Coronary artery (tissue), 2 donors: ENCODE data around the gene HIP1.
"Not testable (repeated sequence)": the region's sequence is repeated elsewhere in the genome, so short reads cannot be mapped to it uniquely, and the experiment has no call there.

Source experiments
- DNase-seq: peaks from one replicate; pipeline ENCODE4 v3.0.0-alpha.2; 2017; ENCODE audit warnings: low spot score
- H3K27ac ChIP-seq, 2 donors: fragments of 200-600 bp; sonication (generic); one replicate each; pipeline ENCODE4 v1.5.1; 2016 to 2019
- H3K4me3 ChIP-seq: fragments of 200-600 bp; sonication (generic); 2 replicates; pipeline ENCODE4 v1.5.1; 2016; ENCODE audit warnings: mild to moderate bottlenecking, moderate library complexity
- CTCF ChIP-seq: fragments of 200-600 bp; sonication (generic); IDR thresholded peaks from one replicate; pipeline ENCODE4 v1.5.1; 2019; ENCODE audit warnings: antibody characterized with exemption

The HIP1 gene

GRCh38 chr7:75534727-75535307, 203.9 kb downstream of the HIP1 start:
- TF ChIP-seq CTCF = no peak
- H3K4me3 ChIP-seq = no peak overlapping the region
- DNase-seq = no peak
- H3K27ac ChIP-seq = no peak overlapping the region

- H3K4me3 ChIP-seq = no peak overlapping the region
Observed at GRCh38 chr7:75533926-75534325, 204.8 kb downstream of the HIP1 start.

GRCh38 chr7:75532639-75533038, 206.1 kb downstream of the HIP1 start:
- no peak for TF ChIP-seq CTCF
- DNase-seq = no peak
- no peak overlapping the region for H3K4me3 ChIP-seq
- H3K27ac ChIP-seq = no peak overlapping the region

More at GRCh38 chr7:75533926-75534325, 204.8 kb downstream of the HIP1 start:
- H3K27ac ChIP-seq = no peak overlapping the region
- no peak for TF ChIP-seq CTCF
- DNase-seq = peak; percentile 47

- Histone ChIP-seq H3K27ac (no peak overlapping the region), H3K4me3 (no peak overlapping the region)
- DNase-seq = no peak
- no peak for TF ChIP-seq CTCF
Observed at GRCh38 chr7:75531359-75531821, 207.4 kb downstream of the HIP1 start.

- peak overlapping the region; percentile 84 for H3K4me3 ChIP-seq
- not testable (repeated sequence) for DNase-seq
- peak overlapping the region; percentile 41 to 88 for H3K27ac ChIP-seq
Observed at GRCh38 chr7:75527224-75527722, 211.5 kb downstream of the HIP1 start.

- H3K4me3 ChIP-seq, DNase-seq, H3K27ac ChIP-seq: not testable (repeated sequence)
Observed at GRCh38 chr7:75521727-75522126, 217.0 kb downstream of the HIP1 start.

GRCh38 chr7:75518842-75519241, 219.9 kb downstream of the HIP1 start:
- not testable (repeated sequence) for H3K4me3 ChIP-seq, H3K27ac ChIP-seq, DNase-seq

- H3K27ac ChIP-seq, H3K4me3 ChIP-seq, DNase-seq: not testable (repeated sequence)
Observed at GRCh38 chr7:75509033-75509432, 229.7 kb downstream of the HIP1 start.

GRCh38 chr7:75492020-75492419, 246.7 kb downstream of the HIP1 start, which contains the start of gene SPDYE5:
TSS of gene SPDYE5 (plus strand) at chr7:75492320. CDS start at chr7:75494048, 1,728 bp downstream.
- not testable (repeated sequence) for DNase-seq, H3K27ac ChIP-seq, H3K4me3 ChIP-seq

GRCh38 chr7:75485979-75486643, 252.6 kb downstream of the HIP1 start, which contains the start of gene POM121C:
TSS of gene POM121C (minus strand) at chr7:75486299. CDS start at chr7:75441496, 44,803 bp downstream.
- peak within 1 kb of the TSS; percentile 90 for H3K4me3 ChIP-seq
- DNase-seq = peak; percentile 95
- peak within 1 kb of the TSS; percentile 86 to 92 for H3K27ac ChIP-seq

- Histone ChIP-seq H3K4me3 (peak overlapping the region; percentile 90), H3K27ac (peak overlapping the region; percentile 86 to 92)
- not testable (repeated sequence) for DNase-seq
Observed at GRCh38 chr7:75485355-75485978, 253.3 kb downstream of the HIP1 start.
